GM18502 (cell line): ENCODE measurements around the gene CHSY1.

Source experiments
- ATAC-seq: cut with Tn5 transposase; IDR thresholded peaks from one replicate; pipeline ENCODE4 v1.9.1; 2021; ENCODE audit warnings: mild to moderate bottlenecking; ENCODE audit not compliant: unreplicated experiment, poor library complexity

CHSY1 gene

DNA sequence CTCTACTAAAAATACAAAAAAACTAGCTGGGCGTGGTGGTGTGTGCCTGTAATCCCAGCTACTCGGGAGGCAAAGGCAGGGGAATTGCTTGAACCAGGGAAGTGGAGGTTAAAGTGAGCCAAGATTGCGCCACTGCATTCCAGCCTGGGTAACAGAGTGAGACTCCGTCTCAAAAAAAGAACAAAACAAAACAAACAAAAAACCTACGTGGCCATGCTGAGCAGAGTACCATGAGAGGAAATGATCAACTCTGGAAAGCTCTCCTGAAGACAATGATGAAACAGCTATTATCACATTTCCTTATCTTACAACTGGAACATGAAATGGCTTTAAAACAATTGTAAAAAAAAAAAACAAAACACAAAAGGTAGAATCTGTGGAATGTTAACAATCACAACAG, 75.2 kb downstream of the CHSY1 start:
- no peak for ATAC-seq

DNA sequence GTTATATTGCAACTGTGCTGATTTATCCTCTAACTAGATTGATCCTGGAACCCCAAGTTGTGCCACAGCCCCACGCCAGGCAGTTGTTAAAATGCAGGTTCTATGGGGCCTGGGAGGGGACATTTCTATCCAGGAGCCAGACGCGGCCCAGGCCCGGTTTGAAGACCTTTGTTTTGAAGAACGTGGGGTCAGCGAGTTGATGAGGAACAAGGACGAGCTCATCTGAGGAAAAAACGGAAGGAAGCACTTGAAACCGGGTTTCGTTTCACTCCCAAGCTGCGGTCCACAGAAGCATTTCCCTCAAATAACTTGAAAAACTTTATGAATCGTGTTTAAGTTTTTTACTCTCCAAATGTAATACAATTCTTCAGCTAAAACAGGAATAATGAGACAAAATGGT, 76.4 kb downstream of the CHSY1 start:
- no peak for ATAC-seq

DNA sequence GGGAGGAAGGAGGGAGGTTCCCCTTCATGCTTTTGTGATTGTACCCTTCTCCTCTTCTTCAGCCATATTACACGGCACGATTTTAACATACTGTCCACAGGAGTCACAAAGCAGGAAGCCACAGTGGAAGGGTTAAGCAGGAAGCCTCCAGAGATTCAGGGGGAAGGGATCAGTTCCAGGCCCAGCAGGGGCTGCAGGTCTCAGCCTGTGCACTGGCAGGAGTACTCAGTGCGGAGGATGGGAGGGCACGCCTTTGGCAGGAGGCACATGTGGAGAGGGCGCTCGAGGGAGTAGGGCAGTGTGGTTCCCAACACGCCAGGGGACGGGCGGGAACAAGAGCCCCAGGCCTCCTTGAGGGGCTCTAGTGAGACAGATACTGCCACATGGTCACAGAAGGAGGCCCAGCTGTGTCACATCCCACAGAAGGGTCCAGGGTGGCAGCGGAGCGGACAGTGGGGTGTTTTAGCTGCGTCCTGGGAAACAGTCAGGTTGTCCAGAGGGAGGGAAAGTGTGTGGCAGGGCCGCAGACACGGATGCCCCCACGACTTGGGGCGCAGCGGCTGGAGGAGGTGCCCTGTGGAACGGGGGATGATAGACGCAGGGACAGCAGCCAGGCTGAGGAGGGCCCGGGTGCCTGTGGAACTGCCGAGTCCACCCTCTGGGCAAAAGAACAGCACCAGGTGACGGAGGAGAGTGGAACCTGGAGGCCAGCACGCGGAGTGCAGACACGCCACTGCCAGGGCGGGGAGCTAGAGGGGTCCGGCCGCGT, 77.5 kb downstream of the CHSY1 start:
- no peak for ATAC-seq

DNA sequence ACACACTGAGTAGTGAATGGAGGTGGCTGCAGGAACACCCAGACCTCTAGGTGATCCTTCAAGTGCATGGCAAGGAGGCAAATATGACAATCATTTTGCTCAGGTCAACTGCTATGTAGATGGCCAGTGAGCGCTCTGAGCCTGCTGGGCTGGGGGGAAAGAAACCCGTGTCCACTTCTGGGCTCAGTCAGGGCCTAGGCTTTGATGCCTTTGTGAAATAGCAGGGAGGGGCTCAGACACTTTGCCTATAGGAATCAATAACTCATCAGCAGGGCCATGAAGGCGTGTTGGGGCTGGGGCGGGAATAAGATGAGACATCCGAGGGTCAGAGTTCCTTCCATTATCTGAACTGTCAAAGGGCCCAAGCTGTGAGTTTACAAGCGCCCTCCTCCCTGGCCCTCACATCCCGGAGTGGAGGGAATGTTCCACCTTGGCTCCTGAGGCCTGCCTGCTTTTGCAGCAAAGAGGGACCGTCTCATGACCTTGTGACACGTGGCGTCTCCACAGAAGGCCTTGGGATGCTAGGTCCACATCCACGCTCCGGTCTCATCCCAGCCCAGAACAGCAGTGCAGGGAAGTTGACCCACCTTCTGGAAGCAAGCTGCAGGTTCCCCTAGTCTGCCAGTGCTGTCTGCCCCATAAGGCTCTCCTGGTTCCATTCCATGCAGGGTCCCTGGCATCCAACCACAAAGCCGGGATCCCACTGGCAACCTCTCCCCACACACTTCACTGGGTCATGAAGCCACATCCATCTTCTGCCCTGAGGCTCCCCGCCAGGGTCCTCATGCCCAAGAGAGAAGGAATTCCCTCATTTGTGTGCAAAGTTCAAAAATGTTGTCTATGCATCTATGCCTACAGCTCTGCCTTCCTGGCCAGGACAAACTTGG, 78.4 kb downstream of the CHSY1 start:
- ATAC-seq: no peak

DNA sequence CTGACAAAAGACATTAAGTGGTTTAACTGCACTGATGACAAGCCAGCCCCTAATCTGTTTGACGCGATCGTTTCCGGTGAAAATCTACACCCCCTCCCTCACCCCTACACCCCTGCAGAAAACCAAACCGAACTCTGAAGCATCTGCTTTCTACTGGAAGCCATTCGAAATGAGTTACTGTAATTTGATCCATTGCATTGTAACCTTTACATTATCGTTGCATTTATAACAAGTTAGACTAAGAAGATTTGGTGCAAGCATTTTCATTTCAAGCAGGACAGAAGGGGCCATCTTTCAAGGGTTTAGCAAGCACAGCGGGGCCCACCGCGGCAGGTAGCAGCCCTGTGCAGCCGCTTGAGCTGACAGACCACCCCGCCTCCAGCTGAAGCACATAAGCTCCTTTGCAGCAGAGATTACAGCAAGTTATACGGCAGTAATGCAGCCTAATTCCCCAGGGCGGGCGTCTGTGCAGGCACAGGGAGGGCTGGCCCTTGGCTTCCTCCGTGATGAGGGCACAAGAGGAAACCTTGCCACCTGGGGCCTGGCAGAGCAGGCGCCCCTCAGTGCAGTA, 79.3 kb downstream of the CHSY1 start:
- no peak for ATAC-seq

DNA sequence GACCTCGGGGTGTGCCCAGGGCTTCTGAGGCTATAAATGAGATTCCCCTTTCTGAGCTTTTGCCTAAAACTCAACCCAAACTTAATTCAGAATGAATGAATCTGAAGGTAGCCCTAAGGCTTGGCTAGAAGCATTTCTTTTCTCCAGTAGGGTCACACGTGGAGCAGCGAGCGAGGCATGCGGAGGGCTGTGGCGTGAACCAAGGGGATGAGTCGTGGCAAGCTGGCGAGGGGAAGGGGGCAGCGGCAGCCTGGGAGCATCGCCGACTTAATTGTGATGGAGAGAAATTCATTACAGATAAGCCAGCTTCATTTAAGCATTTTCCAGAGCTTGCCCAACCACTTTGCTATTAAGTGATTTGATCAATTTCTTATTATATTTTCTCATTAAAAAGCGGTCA, 79.9 kb downstream of the CHSY1 start:
- no peak for ATAC-seq

DNA sequence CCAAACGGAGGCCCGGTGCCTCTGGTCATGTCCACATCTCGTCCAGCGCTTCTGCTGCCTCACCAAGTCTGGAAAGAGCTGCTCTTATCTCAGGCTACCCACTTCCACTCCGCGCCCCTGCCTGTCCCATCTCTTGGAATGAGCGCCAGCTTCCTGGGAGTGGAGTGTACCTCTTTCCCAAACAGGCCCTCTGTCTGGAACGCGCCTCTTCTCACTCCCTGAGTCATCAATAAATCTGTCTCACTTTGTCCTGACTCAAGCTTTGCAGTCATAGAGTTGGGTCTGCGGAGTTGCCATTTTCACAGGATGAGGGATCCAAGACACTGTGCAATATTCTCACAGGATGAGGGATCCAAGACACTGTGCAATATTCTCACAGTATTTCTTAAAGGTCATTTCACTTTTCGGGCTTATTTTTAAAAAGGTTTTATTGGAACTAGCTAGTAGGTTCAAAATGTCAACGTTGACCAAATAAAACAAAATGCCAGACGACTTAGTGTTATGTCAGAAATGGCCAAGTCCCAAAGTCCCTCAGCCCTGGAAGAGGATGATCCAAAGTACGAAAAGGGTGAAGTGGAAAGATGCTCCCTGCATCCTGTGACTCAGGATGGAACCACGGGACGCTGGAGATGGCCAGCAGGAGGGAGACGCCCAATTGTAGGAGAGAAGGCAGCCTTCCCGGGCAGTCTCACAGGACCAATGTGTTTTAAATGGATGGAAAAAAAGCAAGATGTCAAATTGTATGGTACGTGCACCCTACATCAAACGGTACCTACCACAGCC, 81.1 kb downstream of the CHSY1 start:
- no peak for ATAC-seq

DNA sequence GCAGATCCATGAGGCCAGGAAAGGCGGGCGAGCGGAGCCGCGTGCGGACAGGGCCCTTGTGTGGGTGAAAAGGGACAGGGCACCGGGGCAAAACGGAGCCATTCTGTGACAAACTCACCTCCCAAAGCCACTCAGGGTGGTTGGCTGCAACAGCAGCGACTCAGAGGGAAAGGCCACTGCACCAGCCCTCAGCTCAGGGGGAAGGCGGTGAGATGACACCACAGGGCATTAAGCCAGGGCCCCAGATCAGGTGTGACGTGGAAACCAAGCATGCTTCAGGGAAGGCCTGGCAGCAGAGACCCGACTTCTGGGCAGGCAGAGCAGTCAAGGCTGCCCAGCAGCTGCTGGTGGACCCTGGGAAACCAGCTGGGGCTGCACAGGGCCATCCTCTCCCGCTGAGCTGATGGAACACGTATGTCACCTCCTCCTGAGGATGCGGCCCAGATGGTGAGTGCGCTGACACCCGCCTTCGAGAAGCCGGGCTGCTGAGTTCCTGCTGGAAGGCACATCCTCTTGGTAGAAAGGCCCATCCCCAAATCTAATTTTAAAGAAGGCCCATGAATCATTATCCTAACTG, 82.3 kb downstream of the CHSY1 start:
- ATAC-seq: no peak

DNA sequence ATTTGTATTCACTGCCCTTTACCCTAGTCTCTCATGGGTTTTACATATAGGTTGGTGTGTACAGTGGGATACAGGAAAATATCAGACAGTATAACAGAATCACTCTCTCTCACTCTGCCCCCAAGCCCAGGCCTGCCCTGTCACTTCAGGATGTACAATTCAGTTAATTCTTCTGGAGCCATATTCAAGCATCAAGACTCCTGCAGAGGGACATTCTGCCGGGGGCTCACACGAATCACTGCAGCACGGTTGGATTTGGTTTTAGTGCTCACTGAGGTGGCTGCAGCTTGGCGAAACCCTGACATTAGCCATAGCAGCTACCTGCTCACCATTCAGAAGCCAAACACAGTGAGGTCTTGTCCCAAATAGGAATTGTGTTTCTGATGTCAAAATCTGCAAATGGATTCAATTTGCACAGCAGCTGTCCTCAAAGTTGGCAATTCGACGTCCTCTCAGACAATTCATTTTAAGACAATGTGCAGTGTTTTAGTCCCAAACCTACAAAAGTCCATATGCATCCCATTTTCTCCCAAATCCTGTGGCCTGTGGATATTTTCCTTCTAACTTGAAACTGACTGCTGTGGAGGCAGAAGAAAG, 82.9 kb downstream of the CHSY1 start:
- no peak for ATAC-seq

DNA sequence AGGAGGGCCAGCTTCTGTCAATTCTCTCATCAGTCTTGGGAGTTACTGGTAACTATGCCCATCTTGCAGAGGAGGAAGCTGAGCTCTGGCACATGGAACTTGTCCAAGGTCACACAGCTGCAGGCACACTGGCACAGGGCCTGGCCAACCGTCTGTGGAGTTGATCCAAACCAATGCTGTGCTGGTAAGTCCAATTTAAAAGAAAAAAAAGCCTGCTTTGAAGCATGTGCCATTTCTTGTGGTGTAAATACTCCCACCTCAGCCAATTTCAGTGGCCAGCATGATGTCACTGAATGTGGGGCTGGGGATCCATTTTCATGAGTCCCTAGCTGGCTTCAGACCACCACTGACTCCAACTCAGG, 83.4 kb downstream of the CHSY1 start:
- ATAC-seq: peak; percentile 21

DNA sequence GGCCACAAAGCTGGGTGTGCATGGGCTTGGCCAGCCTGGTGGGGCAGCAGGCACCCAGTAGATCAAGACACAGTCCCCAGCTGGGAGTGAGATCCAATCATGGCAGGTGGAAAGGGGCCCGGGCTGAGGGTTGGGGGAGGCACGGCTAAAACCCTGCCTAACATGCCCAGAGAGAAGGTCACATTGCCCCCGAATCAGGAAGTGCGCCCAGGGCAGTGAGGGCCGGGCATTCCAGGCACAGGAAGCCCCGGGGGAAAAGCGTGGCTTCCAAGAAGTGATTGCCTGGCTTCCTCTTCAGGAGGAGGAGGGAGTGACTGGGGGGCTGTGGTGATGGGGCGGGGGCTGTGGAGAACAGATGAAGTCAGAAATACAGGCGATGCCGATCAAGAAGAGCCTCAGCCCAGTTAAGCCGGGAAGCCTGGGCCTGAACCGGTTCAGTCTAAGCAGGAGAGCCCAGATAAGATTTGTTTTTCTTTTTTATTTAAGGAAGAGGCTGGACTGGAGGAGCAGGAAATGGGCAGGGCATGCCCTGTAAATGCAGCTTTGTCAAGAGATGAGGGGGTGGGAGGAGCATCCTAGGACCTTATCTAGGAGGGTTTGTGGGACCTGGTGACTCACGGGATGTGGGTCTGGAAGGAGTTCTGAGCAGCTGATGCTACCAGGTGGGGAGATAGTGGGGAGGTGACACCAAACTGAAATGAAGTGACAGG, 83.9 kb downstream of the CHSY1 start:
- ATAC-seq: peak; percentile 61

DNA sequence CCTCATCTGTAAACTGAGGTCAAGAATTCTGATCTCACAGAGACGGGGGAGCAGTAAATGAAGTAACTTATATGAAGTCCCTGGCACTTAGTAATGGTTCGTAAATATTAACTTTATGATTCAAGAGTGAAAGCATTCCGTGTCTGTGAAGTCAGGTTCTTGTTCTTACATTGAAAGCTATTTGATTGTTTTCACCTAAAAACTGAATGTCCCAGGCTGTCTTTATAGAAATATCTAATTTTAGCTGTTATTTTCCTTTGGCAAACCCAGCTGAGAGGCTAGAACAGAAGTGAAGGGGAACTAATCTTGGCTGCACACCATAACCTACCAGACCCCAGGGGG, 84.5 kb downstream of the CHSY1 start:
- no peak for ATAC-seq

DNA sequence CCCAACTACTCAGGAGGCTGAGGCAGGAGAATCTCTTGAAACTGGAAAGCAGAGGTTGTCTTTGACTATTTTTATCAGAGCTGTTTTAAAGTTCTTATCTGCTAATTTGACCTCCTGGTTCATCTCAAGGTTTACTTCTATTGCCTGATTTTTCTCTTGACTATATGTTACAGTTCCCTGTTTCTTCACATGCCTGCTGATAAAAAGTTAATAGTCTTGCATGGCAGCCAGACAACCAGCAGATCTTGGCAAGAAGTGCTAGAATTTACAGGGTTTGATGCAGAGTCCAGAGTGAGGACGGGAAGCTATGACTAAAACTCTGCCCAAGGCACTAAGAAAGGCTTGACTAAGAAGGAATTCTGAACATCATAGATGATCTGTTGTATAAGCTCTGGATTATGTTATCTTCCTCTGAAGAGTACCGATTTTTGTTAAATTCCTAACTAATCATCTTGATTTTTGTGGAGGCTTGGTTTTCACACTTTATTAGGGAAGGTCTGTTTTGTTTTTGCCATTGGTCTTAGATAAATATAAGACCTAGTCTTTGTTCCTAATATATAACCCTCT, 85.9 kb downstream of the CHSY1 start:
- ATAC-seq: no peak

DNA sequence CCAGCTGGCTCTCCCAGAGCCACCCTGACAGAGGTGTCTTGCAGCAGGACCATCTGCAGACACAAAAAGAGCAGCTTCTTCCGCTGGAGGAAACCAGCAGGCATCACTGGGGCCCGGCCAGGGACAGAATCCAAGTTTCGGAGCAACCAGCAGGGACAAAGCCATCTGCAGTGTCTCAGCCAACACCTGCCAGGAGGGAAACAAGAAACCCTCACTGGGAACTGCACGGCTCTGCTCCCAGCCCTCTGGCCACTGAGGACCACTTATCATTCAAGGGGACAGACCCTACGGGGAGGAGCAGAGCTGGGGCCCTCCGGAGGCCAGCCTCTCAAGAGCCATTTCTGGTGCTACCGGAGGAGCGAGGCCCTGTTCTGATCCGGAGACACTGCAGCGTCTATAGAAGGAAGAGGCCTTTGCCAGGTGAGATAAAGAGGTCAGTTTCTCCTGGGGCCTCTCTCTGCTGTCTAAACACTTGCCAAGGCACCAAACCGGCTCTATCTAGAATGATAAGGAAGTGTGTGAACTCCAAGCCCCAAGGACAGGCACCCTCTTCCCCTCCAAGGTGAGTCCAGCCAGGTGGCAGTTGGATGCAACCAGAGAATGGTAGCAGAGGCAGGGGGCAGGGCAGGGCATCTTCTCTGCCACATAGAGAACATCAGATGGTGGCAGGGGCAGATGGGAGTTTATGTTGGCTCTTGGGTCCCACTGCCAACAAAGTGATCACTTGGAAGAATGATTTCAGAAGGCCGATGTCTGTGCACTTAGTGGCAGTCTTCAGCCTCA, 89.0 kb downstream of the CHSY1 start:
- ATAC-seq: no peak

DNA sequence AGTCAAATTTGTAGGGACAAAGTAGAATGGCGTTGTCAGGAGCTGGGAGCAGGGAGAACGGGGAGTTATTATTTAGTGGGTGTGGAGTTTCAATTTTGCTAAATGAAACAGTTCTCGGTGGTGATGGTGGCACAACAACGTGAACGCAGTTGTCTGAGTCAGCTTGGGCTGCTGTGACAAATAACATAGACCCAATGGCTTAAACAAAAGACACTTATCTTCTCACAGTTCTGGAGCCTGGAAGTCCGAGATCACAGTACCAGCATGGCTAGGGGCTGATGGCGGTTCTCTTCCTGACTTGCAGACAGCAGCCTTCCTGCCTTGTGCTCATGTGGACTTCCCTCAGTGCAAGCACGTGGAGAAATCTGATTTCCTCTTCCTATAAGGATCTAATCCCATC, 90.2 kb downstream of the CHSY1 start:
- no peak for ATAC-seq

DNA sequence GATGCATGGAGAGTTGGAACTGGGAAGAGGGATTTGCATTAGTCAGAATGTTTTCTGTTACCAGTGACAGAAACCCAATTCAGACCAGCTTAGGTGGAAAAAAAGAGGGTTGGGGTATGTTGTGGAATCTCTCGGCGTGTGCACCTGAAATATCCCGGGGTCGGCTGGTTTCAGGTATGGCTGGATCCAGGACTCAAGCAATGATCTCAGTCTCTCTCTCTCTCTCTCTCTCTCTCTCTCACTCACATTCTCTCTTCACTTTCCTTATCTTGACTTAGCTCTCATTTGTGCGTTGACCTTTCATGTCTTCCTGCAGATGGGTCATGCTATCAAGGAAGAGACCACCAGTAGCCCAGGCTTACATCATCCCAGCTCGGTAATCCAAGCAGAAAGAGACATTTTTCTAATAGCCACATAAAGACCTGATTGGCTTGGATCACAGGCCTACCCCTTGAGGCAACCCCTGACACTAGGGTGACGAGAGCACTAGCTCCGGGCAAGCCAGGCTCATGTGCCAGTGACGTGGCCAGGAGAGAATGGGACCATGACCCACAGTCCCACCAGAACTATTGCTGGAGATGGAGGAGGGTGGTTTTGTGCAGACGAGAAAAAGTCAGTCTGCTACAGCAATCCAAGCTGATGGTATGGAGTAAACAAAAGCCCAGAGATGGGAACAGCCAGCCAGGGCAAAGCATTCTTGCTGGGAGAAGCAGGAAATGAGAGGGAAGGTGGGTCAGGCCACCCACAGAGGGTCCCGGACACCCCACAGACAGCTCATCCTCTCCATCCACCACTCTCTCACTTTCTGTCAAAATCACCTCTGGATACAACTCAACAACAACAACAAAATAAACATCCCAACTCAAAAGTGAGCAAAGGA, 91.7 kb downstream of the CHSY1 start:
- ATAC-seq: no peak
